HG03103 (cell line): Measurements from ENCODE around the gene ARID4B.
"Not testable (repeated sequence)": the region's sequence is repeated elsewhere in the genome, so short reads cannot be mapped to it uniquely, and the experiment has no call there.

Experiments used
- ATAC-seq: cut with Tn5 transposase; IDR thresholded peaks from one replicate; pipeline ENCODE4 v1.9.1; 2021; ENCODE audit warnings: low read depth; ENCODE audit not compliant: unreplicated experiment

ARID4B gene

GRCh38 chr1:235299169-235299858 is 28.7 kb downstream of the ARID4B start:
- no peak for ATAC-seq

- ATAC-seq: no peak
These were observed 29.2 kb downstream of the ARID4B start for GRCh38 chr1:235298758-235299157.

DNA sequence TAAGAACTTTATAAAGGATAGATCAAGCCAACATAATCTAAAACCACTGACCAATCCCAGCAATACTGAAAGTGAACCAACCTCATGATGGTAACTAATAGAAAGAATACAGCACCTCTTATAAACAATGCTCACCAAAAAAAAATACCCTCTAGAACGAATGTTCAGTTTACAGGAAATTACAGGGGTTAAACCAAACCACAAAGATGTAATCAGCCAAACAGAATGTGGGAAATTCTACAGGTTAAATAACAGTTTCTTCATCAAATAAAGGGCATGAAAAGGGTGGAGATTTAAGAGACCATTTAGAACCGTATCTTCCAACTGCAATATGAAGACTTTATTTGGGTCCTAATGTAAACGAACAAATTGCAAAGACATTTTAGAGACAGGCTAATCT is 30.4 kb downstream of the ARID4B start:
- ATAC-seq: no peak

DNA sequence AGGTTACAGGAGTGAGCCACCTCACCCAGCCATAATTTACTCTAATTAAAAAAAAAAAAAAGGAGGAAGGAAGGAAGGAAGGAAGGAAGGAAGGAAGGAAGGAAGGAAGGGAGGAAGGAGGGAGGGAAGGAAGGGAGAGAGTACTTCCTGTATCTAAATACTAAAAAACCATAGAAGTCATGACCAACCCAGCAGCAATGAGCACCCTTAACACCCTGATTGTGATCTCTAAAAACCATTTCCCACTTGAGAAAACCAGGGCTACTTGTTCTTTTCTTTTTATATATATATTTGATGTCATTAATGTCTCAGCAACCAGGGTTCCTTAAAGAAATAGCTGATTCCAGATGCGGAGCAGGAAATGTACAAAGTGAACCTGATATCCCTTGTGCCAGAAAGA is 31.2 kb downstream of the ARID4B start:
- no peak for ATAC-seq

DNA sequence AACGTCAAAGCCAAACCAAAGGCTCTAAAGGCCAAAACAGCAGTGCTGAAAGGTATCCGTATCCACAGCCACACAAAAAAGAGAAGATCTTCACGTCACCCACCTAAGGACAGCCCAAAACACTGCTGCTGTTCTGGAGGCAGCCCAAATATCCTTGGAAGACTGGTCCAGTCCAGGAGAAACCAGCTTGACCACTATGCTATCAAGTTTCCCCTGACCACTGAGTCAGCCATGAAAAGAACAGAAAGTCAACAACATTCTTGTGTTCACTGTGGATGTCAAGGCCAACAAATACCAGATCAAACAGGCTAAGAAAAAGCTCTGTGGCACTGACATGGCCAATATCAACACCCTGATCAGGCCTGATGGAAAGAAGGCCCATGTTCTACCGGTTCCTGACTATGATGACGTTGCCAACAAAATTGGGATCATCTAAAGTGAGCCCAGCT is 32.1 kb downstream of the ARID4B start:
- ATAC-seq: no peak

- ATAC-seq: no peak
These were observed 34.5 kb downstream of the ARID4B start for GRCh38 chr1:235293322-235293942.

DNA sequence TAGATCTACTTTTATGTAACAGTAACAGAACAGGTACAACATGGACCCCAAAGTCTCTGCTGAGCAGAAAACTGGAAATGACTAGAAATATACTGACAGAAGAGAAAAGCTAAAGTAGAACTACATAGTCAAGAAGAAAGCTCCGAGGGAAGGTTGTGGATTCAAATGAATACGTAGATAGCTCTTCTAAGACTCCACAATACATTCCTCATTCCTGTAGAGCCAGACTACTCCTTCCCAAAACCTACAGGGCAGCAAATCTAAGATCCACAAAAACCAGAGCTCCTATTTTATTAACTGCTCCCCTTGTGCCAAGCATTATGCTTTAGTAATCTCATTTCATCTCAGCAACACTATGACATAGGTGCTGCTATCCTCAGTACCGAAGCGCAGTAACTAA is 35.2 kb downstream of the ARID4B start:
- ATAC-seq: no peak

DNA sequence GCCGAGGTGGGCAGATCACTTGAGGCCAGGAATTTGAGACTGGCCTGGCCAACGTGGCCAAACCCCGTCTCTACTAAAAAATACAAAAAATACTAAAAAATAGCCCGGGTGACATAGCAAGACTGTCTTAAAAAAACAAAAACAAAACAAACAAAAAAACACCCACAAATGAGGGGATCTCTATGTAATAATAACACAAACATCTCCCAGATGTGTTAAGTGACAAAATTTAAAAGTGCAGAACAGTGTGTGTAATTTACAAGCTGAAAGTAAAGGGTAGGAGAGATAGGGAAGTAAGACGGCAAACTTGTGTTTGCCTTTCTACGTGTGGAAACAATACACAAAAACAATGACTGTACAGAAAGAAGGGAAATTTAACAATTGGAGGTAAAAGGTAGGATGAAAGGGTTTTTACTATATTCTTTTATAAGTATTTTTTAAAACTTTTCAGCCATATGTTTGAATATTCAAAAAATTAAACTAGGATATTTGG is 36.3 kb downstream of the ARID4B start:
- ATAC-seq: no peak

GRCh38 chr1:235290740-235291502 is 37.1 kb downstream of the ARID4B start:
- ATAC-seq: no peak

- ATAC-seq: no peak
These were observed 37.9 kb downstream of the ARID4B start for GRCh38 chr1:235289859-235290739.

DNA sequence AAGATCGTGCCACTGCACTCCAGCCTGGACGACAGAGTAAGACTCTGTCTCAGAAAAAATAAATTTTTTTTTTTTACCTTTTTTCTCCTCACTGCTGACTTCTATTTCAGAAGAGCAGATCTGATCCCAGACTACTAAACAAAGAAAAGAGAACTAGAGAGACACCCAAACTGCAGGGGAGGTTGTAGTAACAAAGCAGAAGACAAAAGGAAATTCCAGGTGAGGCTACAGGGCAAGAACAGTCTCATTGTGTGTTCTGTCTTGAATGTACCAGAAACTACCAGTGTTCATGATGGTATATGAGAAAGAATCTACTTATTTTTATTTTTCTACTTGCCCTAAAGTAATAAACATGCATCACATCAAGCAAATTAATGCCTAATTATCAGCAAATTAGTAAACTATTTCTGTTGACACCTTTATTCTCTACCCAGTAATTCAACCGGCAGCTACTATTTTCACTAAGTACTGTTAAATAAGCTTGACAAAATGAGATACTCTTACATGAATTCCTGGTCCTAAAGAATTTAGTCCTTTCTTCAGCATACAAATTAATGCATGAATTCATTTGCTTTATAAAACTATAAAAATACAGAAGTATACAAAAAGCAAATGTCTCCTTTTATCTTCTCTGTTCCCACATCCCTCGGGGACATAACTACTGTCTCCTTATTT is 40.6 kb downstream of the ARID4B start:
- ATAC-seq: no peak

DNA sequence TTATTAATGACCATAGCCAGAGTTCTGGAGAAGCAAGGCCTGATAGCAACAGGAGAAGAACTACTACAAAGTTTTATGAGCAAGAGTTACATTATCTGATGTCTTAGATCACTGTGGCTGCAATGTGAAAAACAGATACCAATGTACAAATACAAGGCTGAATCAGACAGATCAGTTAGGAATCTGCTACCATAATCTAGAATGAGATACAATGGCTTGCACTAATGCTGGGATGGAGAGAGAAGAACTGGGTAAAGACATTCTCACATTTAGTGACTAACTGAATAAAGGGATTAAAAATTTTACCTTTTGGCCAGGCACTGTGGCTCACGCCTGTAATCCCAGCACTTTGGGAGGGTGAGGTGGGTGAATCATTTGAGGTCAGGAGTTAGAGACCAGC is 41.3 kb downstream of the ARID4B start:
- no peak for ATAC-seq

DNA sequence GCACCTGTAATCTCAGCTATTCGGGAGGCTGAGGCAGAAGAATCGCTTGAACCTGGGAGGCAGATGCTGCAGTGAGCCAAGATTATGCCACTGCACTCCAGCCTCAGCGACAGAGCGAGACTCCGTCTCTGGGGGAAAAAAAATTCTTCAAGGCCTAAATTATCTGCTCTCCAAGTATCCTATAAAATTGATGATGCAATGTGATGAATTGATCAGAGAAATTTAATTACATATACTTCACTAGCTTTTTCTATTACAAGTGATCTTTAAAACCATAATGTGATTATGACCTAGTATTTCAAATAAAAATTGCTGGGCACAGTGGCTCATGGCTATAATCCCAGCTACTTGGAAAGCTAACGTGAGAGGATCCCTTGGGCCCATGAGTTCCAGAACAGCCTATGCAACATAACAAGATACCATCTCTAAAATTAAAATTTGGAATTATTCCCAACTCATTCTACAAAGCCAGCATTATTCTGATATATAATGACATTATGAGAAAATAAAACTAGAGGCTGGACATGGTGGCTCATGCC is 43.7 kb downstream of the ARID4B start:
- no peak for ATAC-seq

GRCh38 chr1:235283636-235284035 is 44.3 kb downstream of the ARID4B start:
- not testable (repeated sequence) for ATAC-seq

DNA sequence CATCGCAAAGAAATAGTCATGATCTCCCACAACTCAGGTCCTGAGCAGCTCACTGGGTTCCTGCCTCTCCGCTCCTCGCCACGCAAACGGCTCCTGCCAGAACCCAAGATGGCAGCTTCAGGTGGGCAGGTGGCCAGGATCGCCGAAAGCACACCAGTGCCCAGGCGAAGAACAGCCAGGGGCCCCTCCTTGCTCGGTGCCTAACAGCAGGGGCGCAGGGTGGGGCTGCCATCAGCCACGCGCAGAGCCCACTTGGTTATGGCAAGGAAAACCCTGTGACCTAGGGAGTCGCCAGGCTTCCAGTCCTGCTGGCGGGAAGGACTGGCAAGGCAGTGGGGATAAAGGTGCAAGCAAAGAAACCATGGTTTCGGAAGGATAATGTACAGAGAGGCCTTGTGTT is 47.5 kb downstream of the ARID4B start:
- ATAC-seq: no peak

GRCh38 chr1:235279694-235280093 is 48.3 kb downstream of the ARID4B start:
- no peak for ATAC-seq

DNA sequence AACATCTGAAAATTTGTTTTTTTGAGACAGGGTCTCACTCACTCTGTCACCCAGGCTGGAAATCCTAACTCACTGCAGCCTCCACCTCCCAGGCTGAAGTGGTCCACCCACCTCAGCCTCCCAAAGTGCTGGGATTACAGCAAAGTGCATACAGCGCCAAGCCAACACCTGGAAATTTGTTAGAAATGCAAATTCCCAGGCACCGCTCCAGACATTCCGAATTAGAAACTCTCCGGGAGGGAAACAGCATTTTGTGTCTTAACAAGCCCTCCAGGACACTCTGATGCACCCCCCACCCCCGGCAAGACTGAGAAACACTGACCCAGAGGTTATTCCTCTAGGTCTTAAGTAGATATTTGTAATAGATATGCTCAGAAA is 49.1 kb downstream of the ARID4B start:
- ATAC-seq: no peak

DNA sequence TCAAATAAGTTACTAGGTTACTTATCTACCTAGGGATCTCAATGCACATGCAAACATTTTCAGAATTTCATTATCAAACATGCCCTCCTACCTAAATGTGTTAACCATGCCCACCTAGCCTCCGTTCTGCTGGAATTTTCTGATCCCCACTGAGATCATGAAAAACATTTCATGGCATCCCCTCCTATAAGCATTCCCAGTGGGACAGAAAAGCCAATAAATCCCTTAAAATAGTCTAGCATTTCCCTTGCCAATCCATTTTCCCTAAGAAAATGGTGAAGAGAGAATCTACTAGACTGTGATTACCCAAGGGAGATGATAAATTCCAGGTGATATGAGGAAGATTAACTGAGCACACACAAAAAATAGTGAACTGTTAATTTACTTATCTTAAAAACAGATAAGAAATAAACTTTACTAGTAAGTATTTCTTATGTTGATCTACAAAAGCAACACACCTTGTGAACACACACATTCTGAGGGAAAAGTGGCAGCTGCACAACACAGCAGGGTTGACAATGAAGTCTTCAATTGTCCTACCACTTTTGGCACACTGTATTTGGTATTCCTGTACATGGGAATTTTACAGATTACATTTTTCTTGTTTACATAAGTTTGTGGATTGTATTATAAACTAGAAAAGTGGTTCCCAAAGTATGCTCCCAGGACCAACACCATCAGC is 49.6 kb downstream of the ARID4B start:
- no peak for ATAC-seq

GRCh38 chr1:235277709-235278108 is 50.3 kb downstream of the ARID4B start:
- ATAC-seq: no peak
